Ovary (tissue), 9 donors: ENCODE measurements around the gene FTO. TPM values are rescaled to one million over a fixed set of nuclear protein-coding genes. Genes with fewer than 3 reads are reported as not detected.

Source experiments
- DNase-seq, 5 donors: peaks; one replicate each; pipeline ENCODE4 v3.0.0-alpha.2; 2019 to 2020
- H3K27ac ChIP-seq, 2 donors: fragments of 200-600 bp; one replicate each; pipeline versions ENCODE4 v1.5.1 to v1.8.0; 2019 to 2022
- H3K27me3 ChIP-seq: fragments of 200-600 bp; one replicate; pipeline ENCODE4 v1.8.0; 2022
- H3K36me3 ChIP-seq: fragments of 200-600 bp; sonication (generic); one replicate; pipeline ENCODE4 v1.5.1; 2019
- H3K4me1 ChIP-seq: one replicate; pipeline ENCODE4 v1.8.1; 2013; ENCODE audit warnings: mild to moderate bottlenecking, moderate library complexity; ENCODE audit not compliant: insufficient read depth
- H3K4me3 ChIP-seq: fragments of 200-600 bp; sonication (generic); one replicate; pipeline ENCODE4 v1.5.1; 2017
- H3K9me3 ChIP-seq, 2 donors: fragments of 200-600 bp in 1 of 2; sonication (generic) in 1 of 2; one replicate each; pipeline versions ENCODE4 v1.5.1 to v1.8.1; 2013 to 2019; ENCODE audit warnings: mild to moderate bottlenecking in 1 of 2, moderate library complexity in 1 of 2
- EP300 ChIP-seq: sonication (generic); formaldehyde crosslinking; IDR thresholded peaks from one replicate; pipeline ENCODE4 v1.6.1; 2017; ENCODE audit warnings: antibody characterized with exemption
- POLR2A ChIP-seq: fragments of 450-650 bp; IDR thresholded peaks from one replicate; pipeline ENCODE4 v1.6.1; 2017; ENCODE audit warnings: antibody characterized with exemption, mild to moderate bottlenecking, moderate library complexity
- WGBS, 3 donors: extraction: QIAGEN DNeasy Blood & Tissue Kit in 1 of 3; methylation state at CpG; one replicate each; pipeline versions ENCODE4 v1.1.5 to v1.1.7; 2013 to 2017; 5-methylcytosine and 5-hydroxymethylcytosine counted together
- intact Hi-C, 4 donors: fragments of 100-400 bp; cut with DNase I; formaldehyde crosslinking; loops; one replicate each; pipeline versions ENCODE4 v1.11.0 to v1.15.1; 2022 to 2023
- polyA plus RNA-seq, 2 donors: library from polyadenylated mRNA; stranded (reverse); fragments of 200-250 nt in 1 of 2; fragments of 350-450 nt in 1 of 2; fragmentation: Illumina TruSeq in 1 of 2; extraction: RNeasy Lipid Tissue Mini Kit (QIAGEN cat#74804) in 1 of 2; gene quantifications; one replicate each; pipeline ENCODE4 v1.2.3, GENCODE V29; 2013 to 2014
- total RNA-seq, 7 donors: library from RNA; depleted of rRNA in 2 of 7; stranded (reverse); fragments of >200 nt in 2 of 7; fragmentation: NEBNext Ultra II Directional in 3 of 7; extraction: Animal tissue kit (Norgen Biotek cat#: 25700) in 3 of 7; gene quantifications; one replicate each; pipeline versions ENCODE4 v1.1.0 to v1.2.4, GENCODE V29; 2016 to 2023
- TF ChIP-seq, protein P1 (sequence below), 3 donors: fragments of 450-650 bp in 2 of 3; fragments of 200-600 bp in 1 of 3; IDR thresholded peaks; one replicate each; pipeline versions ENCODE4 v1.5.1 to v1.8.0; 2016 to 2022; ENCODE audit warnings: antibody characterized with exemption in 3 of 3, mild to moderate bottlenecking in 1 of 3
- donor health status: DM: no; HTN: no; CAD: no; lungs with moderate emphysema.
- donor health status: DM: no; HTN: no; CAD: no.
- donor health status: Bipolar disorder and iron deficiency.
- donor health status: DM: yes; HTN: yes; CAD: no.
- donor health status: DM: no; HTN: no; CAD: no.
- donor health status: DM: yes; HTN: yes; CAD: no.

FTO gene
- total and polyA plus RNA-seq, 9 donors, result 43.6 to 128 (median 91.4) TPM

DNA sequence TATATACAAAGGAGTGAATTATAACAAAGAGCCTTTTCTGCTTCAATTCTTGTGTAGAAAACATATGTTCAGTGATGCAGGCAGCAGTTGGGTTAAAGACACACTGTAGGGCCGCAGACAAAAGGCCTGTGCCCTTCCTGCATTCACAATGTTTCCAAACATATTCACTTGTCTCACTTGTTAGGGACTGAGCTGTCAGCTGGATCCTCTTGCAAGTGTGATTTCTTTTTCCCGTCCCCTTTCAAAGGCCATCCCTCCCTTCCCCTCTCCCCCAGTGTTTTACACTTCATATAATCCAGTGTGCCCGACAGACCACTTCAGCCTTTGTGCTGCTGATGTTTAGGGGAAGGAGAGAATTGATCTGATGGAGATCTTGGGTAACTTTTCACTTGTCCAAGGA lies 217.0 kb downstream of the FTO start:
- 93 to 98% (median 94%) methylated on average over 3 of the region's 3 CpGs for WGBS, 3 donors
- no peak for DNase-seq
- H3K9me3 ChIP-seq, result no peaks in the 10 kb centered on the region
- no peaks in the 10 kb centered on the region for H3K27me3 ChIP-seq
- no peaks in the 10 kb centered on the region for H3K36me3 ChIP-seq
- H3K27ac ChIP-seq, result no peak overlapping the region
- intact Hi-C loops, result no loop called here
- TF ChIP-seq EP300, result no peak
- no peak for TF ChIP-seq POLR2A
- TF ChIP-seq, protein P1, sequence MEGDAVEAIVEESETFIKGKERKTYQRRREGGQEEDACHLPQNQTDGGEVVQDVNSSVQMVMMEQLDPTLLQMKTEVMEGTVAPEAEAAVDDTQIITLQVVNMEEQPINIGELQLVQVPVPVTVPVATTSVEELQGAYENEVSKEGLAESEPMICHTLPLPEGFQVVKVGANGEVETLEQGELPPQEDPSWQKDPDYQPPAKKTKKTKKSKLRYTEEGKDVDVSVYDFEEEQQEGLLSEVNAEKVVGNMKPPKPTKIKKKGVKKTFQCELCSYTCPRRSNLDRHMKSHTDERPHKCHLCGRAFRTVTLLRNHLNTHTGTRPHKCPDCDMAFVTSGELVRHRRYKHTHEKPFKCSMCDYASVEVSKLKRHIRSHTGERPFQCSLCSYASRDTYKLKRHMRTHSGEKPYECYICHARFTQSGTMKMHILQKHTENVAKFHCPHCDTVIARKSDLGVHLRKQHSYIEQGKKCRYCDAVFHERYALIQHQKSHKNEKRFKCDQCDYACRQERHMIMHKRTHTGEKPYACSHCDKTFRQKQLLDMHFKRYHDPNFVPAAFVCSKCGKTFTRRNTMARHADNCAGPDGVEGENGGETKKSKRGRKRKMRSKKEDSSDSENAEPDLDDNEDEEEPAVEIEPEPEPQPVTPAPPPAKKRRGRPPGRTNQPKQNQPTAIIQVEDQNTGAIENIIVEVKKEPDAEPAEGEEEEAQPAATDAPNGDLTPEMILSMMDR (IDR thresholded peaks at IDR 0.05), result no peak
- no peak overlapping the region for H3K4me3 ChIP-seq
- peaks cover 2% of the 10 kb centered on the region for H3K4me1 ChIP-seq

DNA sequence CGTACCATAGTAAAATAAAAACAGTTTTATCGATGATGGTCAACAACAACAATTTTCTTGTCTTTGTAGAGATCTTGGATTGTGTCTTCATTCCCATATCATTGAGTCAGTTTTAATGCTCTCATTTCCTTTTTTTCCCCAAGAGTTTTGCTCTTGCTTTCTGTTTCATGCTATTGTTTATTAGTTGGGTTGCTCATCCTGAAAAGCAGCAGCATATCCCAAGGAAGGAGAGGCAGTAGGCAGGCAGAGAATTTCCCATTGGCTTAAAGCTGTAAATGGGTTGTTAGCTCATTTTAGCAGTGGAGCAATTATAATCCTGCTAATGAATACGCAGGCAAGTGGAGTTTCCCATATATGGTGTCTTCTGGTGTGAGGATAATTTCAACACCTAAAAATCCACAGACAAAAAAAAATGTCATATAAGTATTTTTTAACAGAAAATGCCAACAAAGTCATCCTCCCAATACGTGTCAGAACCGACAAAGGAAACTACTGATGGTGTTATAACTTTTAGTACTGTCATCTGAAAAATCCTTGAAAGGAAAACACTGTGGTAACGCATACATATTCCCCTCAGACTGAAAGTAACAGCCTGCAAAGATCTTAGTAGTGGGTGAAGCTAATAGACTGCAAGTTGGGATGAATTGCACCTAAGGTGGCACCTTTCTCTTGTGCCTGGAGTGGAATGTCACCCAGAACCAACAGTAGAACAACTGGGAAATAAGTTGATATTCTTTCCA lies 218.3 kb downstream of the FTO start:
- TF ChIP-seq EP300 (no peak), POLR2A (no peak)
- TF ChIP-seq, protein P1 (IDR thresholded peaks at IDR 0.05), result no peak
- no peak for DNase-seq
- 93 to 95% (median 95%) methylated on average over 6 of the region's 6 CpGs for WGBS, 3 donors
- intact Hi-C loops, result no loop called here
- Histone ChIP-seq H3K27me3 (no peaks in the 10 kb centered on the region), H3K36me3 (no peaks in the 10 kb centered on the region), H3K4me1 (peaks cover 2% of the 10 kb centered on the region), H3K4me3 (no peak overlapping the region), H3K27ac (no peak overlapping the region), H3K9me3 (no peaks in the 10 kb centered on the region)

DNA sequence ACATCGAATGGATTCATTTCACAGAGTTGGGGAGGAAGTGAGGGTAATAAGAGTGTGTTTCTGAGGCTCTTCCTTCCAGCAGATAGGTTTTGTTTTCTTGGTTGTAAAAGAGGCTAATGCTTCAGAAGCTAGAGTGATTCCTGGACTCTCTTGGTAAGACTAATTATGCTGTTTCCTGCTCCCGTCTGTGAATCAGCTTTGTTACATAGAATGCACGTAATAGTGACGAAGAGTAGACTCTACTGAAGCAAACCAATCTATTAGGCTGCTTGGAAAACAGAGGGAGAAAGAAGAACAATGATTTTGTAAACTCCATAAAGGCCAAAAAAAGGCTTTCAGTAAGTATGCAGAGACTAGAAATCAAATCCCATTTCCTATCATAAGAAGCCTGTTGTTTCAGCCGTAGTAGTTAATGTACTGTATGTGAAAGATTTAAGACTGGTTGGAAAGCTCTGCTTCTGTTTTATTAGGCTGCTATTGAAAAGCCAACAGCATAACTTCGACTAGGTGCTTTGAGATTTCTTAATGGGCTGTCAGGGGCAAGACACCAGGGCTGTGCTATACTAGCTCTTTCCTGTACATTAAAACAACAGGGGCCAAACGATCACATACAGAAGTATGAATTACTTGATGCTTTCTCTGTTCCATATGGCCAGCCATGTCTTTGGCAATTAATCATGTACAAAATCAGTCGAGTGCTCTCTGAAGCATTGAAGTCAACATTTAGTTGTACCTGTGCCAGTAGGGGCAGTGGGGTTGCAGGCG lies 219.0 kb downstream of the FTO start:
- 52 to 60% (median 52%) methylated on average over 9 of the region's 9 CpGs for WGBS, 3 donors
- Histone ChIP-seq H3K27ac (no peak overlapping the region), H3K4me1 (peaks cover 2% of the 10 kb centered on the region), H3K4me3 (no peak overlapping the region), H3K9me3 (no peaks in the 10 kb centered on the region), H3K27me3 (no peaks in the 10 kb centered on the region), H3K36me3 (no peaks in the 10 kb centered on the region)
- TF ChIP-seq POLR2A (no peak), EP300 (no peak)
- TF ChIP-seq, protein P1 (IDR thresholded peaks at IDR 0.05), result no peak
- no peak for DNase-seq
- intact Hi-C loops, result no loop called here

DNA sequence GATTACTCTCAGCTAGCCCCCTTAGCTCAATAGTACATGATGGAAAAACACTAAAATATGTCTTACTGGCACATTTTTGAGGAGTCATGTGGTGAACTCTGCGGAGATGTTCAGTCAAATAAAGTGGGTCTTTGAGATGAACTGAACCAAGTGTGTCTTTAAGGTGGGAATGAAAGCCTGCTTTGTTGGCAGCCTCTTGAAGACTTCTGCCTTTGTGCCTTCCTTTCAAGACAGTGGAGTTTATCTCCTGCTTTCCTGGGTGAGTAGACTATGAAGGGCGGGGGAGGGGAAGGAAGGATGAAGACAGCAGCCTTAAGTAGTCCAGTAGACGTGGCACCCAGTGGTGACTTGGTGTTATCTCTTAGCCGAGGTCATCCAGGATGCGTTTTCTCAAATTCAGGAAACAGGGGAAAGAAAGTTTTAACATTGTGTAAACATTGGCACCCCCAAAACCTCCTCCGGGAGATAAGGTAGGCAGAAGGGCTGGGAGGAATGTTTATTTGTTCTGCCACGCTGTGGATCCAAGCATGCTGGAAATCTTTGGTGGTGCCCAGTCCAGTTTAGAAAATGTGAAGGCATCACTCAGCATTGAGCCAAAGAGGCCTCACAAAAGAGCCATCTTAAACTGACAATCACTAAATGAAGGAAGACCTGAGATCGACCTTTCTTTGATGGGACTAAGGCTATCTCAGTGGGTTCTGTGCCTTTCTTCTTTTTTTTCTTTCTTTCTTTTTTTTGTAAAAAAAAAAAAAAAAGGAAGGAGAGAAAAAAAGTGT lies 220.6 kb downstream of the FTO start:
- H3K27ac ChIP-seq, result no peak overlapping the region
- no peak overlapping the region for H3K4me3 ChIP-seq
- TF ChIP-seq, protein P1 (IDR thresholded peaks at IDR 0.05), result no peak
- TF ChIP-seq POLR2A (no peak), EP300 (no peak)
- H3K4me1 ChIP-seq, result peaks cover 2% of the 10 kb centered on the region
- DNase-seq, result no peak
- intact Hi-C loops, result no loop called here
- H3K27me3 ChIP-seq, result no peaks in the 10 kb centered on the region
- H3K9me3 ChIP-seq, result no peaks in the 10 kb centered on the region
- WGBS, 3 donors, result 81 to 91% (median 84%) methylated on average over 8 of the region's 8 CpGs
- no peaks in the 10 kb centered on the region for H3K36me3 ChIP-seq
